Measurements from ENCODE around the gene KLK5.
"Not testable (repeated sequence)": the region's sequence is repeated elsewhere in the genome, so short reads cannot be mapped to it uniquely, and the experiment has no call there.

The KLK5 gene

DNA sequence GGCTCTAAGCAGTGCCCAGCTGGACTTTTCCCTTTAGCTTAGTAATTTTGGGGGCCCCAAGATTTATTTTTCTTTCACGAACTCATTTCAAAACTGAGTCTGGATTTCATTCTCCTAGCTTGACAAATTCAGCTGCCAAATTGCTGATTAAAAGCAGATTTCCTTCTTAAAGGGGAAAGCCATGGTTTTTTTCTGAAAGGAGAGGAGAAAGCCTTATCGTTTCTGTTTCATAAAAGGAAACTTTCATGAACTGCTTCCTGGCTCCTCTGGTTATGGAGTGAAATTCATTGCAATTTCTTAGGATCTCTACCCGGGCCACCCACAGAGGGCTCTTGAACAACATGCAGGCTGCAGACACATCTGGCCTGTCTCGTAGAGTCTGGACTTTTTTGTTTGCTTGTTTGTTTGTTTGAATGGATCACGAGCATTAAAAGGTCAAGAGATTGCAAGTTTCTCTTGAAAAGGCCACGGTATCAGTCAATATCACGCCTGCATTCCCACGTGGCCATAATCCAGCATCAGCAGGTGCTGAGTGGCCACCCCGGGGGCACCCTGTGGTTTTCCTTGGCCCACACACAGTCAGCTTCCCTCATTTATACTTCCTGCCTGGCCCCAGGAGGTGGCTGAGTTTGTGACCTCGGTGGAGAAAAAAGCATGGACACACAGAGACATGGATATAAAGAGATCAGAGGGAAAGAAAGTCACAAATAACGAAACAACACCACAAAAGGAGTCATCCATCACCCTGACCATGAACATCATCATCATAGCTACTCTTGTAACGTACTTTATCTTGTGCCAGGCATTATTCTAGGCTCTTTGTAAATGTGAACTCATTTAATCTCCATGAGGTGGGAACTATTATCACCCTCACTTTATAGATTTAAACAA, 31.2 kb downstream of the KLK5 start:
- DNase-seq: no peak

DNA sequence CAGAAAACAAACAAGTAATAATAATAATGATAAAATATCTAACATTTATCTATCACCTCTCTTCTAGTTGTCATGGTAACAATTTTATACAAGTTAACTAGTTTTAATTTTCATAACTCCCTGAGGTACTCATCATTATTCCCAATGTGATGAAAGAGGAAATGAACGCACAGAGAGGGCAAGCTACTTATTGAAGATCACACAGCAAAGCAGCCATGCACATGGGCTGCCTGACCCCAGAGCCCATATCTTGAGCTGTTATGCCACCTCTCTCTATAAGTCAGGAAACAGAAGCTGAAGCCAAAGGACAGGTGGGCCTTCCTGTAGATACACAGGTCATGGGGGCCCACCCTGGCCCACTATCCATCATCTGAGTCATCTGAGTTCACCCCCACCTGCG, 36.8 kb downstream of the KLK5 start:
- no peak for DNase-seq

DNA sequence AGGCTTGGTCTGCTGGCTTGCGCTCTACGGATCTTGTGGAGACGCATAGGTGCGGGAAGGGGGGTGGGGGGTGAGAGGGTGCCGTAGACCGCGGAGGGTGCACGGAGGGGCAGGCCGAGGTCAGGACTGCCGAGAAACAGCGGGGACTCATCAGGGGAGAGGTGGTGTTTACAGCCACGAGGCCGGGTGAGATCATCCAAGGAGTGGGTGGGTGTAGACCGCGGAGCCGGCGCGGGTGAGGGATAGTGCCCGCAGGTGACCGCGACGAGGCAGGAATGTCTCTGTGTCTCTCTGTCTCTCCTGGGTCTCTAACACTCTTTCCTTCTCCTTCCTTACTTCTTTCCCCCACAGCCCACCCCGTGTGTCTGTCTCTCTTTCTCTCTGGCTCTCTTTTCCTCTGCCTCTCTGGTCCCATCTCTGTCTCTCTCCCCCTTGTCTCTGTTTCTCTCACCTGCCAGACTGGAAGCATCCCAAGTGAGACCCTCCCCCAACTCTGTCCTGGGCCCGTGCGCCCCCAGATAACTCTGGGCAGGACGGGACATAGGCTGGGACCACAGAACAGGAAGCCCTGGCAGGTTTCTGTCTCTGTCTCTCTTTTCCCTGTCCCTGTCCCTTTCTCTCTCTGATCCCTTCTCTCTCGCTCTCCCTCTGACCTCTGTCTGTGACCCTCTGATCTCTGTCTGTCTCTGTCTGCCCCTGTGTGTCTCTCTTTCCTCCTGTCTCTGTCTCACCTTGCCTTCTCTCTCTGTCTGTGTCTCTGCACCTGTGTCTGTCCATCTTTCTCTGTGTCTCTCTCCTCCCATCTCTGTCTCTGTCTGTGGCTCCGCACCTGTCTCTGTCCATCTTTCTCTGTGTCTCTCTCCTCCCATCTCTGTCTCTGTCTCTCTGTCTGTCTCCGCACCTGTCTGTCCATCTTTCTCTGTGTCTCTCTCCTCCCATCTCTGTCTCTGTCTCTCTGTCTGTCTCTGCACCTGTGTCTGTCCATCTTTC, 39.8 kb downstream of the KLK5 start:
- DNase-seq: no peak

DNA sequence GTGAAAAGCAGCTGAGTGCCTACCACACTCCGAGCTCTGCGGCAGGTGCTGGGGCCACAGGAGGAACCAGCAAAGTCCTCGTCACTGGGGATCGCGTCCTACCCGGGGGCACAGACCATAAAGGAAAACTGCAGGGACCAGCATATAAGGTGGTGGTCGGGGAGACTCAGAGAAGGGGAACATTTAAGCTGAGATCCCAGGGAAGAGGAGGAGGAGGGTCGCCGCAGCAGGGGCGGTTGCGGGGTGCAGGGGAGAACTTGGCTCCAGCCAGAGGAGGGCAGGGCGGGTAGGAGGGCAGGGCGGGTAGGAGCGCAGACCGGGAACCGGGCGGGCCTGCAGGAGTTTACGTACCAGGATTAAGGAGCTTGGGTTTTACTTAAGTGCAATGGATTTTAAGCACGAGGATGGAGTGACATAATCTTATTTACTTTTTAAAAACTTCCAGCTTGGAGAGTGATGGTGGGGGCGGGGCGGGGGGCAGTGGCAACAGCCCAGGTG, 40.7 kb downstream of the KLK5 start:
- no peak for DNase-seq

DNA sequence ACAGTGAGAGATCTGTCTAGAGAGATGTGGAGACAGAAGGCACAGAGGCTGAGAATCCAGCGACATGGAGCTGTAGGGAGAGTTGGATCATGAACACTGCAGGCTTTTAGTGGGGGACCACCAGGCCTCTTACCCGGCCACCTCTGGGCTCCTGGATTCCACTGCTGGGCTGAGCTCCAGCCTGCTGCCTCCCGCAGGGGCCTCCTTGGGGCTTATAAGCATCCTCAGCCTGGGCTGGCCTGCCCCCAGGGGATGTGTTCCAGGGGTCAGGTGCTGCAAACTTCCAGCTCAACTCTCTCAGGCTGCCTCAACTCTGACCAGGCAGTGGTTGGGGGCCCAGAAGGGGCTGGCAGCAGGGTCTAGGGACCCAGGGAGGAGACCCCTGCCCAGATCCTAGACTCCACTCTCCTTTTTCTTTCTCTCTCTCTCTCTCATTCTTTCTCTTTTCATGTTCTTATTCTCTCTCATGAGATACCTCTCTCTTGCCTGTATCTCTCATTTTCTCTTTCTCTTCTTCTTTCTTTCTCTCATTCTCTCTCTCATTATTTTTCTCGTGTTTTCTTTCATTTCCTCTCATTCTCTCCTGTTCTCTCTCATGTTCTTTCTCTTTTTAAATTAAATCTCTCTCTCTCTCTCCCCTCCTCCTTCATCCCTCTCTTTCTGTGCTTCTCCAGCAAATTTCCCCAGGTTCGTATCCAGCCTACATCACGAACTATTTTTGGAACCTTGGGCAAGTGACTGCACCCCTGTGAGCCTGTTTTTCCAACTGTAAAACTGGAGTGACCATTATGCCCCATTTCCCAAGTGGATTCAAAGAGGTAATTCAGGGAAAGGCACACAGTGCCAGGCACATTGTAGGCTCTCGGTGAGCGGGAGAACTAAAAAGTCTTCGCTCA, 41.4 kb downstream of the KLK5 start, which contains the start of gene KLK4:
TSS of gene KLK4 (minus strand) at position 190 of the 896 bp plus-strand sequence. CDS start 657 bp downstream, outside the sequence.
- no peak for DNase-seq

DNA sequence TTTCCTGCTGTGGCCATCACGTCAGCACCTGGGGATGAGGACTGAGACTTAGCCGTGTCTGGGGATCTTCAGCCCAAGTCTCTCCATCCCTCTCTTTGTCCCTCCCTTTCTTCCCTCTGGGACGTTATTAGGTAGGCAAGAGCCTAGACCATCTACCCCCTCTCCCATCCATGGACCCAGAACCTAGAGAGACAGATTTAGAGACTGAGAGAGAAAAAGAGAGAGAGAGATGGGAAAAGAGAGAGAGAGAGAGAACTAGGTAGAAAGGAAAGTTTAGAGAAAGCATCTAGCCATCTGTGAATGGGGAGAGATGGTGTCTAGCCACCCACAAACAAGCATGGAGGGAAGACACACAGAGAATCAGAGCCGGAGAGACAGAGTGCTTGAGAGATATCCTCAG, 42.1 kb downstream of the KLK5 start:
- no peak for DNase-seq

DNA sequence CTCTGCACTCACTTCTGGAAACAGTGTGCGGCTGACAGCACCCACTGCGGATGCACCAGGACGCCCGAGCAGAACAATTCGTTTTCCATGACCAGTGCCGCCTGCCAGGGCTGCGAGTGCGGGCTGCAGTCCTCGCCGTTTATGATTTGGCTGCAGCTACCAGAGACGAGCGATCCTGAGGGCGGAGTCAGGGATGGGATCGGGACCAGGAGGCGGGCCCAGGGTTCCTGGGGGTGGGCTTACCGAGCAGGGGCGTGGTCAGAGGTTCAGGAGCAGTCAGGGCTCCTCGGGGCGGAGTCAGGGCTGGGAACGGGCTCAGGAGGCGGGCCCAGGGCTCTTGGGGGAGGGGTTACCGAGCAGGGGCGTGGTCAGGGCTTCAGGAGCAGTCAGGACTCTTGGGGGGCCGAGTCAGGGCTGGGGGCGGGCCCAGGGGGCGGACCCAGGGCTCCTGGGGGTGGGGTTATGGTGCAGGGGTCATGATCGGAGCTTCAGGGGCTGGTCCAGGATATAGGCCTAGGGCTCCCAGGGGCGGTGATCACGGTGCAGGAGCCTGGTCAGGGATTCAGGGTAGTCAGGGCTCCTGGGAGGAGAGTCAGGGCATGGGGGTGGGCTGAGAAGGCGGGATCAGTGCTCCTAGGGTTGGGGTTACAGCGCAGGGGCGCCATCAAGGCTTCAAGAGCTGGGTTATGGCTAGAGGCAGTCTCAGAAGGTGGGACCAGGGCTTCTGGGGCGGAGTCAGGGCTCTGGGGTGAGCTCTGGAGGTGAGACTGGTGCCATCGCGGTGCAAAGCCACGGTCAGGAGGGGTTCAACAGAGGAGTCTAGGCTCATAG, 43.4 kb downstream of the KLK5 start:
- no peak for DNase-seq

DNA sequence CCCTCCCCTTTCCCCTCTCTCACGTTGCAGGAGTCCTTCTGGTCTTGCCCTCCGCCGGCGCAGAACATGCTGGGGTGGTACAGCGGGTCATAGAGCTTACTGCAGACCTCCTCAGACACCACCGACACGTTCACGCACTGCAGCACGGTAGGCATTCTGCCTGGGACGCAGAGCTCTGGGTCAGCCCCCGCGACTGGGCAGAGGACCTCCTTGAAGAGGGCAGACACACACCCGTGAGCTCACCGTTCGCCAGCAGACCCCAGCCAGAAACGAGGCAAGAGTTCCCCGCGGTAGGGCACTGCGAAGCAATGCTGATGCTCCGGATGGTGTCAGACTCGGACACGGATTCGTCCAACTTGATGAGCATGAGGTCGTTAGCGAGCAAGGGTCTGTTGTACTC, 44.5 kb downstream of the KLK5 start:
- no peak for DNase-seq

DNA sequence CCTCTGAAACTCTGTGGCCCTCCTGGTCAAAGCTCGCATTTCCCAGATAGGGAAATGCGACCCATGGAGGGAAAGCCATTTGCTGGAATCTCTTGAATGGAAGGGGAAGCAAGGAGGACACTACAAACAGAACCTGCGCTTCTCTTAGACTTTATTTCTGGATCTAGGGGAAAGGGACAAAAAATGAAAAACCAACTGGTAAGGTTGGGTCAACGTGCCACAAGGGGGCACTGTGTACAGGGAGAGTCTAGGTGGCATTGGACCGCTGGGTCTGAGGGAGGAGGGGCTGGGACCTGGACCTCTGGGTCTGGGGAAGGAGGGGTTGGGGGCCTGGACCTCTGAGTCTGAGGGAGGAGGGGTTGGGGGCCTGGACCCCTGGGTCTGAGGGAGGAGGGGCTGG, 46.6 kb downstream of the KLK5 start:
- DNase-seq: no peak

DNA sequence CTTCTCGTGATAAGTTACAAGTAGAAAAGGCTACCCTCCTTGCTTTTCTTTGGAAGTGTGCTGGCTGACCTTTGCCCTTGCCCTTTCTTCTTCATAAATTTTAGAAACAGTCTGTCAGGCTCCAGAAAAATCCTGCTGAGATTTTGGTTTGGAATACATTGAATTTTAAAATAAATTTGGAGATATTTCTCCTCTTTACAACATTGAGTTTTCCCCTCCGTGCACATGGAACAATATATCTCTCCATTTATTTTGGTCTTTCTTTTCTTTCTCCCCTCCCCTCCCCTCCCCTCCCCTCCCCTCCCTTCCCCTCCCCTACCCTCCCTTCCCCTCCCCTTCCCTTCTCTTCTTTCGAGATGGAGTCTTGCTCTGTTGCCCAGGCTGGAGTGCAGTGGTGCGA, 50.2 kb downstream of the KLK5 start:
- DNase-seq: no peak

DNA sequence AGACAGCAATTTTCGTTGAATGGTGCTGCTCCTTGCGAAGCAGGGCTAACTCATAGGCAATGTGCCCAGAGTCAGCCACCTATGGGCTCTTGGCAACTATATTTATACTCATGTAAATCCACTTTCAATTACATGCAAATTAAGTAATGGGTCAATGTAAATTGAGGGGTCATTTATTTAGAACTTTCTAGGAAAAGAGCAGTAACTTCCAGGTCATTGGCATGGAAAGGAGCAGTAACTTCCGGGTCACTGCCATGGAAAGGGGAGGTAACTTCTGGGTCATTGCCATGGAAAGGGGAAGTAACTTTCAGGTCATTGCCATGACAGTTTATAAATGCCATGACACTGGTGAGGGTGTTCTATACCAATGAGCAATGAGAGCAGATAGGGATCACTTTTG, 53.3 kb downstream of the KLK5 start:
- no peak for DNase-seq

DNA sequence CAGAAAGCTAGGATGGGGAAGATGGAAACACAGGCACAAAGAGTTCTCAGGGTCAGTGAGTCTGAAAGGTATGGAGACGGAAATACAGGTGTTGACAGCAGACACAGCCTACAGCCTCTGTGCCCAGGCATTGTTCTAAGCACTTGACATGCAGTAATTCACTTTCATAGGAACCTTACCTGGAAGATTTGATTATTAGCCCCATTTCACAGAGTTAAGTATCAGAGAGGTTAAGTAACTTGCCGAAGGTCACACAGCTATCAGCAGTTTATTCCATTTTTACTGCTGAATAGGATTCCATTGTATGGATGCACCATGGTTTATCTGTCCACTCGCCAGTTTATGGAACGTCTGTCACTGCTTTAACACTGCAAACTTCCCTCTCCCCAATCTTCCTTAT, 54.8 kb downstream of the KLK5 start:
- DNase-seq: no peak

DNA sequence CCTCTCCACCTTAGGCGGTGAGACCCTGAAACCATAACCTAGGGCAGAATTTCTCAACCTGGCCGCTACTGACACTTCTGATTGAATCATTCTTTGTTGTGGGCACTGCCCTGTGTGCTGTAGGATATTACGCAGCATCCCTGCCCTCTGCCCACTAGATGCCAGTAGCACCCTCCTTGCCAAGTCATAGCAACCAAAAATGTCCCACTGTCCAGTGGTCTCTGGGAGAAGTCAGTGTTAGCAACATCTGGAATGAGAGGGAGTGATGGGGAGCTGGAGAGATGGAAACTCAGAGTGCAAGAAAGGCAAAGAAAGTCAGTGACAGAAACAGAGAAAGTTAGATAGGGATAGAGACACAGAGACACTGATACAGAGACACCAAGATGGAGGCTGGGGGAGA, 55.2 kb downstream of the KLK5 start:
- DNase-seq: no peak

DNA sequence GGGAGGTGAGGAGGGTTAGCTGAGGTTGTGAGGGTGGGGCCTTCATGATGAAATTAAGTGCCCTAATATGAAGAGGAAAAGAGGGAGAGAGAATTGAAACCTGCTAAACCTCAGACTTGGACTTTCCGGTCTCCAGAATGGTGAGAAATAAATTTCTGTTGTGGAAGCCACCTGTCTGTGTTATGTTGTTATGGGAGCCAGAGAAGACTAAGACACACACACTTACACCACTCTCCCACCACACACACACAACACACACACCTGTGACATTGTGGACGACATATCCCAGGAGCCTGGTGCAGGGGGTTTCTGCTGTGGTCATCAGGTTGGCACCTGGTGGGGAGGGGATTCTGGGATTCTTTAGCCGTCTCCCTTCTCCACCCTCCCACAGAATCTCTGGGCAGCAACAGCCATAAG, 55.6 kb downstream of the KLK5 start:
- DNase-seq: no peak

DNA sequence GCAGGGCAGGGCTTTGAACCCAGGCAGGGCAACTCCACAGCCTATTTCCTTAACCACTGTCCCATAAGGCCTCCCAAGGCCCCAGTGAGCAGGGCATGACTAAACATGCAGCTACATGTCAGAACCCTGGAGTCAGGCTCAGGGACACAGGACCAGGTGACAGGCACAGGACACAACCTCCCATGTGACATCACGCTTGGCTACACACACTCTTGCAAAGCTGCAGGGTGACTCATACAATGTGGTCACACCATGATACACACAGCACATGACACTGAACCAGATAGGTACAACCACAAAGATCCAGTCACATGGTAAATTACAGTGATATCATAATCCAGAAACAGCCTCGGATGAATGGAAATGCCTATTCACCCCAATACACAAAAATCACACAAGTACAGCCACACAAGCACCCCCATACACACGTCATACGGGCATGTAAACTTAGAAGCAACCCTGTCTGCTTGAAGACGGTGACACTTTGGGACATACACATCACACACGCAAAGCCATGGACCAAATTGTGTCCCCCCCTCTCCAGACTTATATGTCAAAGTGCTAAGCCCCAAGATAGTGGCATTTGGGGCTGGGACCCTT, 56.1 kb downstream of the KLK5 start:
- peak; percentile 73 for DNase-seq

DNA sequence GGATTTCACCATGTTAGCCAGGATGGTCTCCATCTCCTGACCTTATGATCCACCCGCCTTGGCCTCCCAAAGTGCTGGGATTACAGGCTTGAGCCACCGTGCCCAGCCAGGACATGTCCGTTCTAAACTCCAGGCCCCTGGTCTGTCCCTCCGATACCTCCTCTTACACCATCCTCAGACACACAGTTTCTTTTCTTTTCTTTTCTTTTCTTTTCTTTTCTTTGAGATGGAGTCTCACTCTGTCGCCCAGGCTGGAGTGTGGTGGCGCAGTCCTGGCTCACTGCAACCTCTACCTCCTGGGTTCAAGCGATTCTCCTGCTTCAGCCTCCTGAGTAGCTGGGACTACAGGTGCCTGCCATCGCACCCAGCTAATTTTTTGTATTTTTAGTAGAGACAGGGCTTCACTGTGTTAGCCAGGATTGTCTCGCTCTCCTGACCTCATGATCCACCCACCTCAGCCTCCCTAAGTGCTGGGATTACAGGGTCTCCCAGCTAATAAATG, 56.7 kb downstream of the KLK5 start:
- not testable (repeated sequence) for DNase-seq

DNA sequence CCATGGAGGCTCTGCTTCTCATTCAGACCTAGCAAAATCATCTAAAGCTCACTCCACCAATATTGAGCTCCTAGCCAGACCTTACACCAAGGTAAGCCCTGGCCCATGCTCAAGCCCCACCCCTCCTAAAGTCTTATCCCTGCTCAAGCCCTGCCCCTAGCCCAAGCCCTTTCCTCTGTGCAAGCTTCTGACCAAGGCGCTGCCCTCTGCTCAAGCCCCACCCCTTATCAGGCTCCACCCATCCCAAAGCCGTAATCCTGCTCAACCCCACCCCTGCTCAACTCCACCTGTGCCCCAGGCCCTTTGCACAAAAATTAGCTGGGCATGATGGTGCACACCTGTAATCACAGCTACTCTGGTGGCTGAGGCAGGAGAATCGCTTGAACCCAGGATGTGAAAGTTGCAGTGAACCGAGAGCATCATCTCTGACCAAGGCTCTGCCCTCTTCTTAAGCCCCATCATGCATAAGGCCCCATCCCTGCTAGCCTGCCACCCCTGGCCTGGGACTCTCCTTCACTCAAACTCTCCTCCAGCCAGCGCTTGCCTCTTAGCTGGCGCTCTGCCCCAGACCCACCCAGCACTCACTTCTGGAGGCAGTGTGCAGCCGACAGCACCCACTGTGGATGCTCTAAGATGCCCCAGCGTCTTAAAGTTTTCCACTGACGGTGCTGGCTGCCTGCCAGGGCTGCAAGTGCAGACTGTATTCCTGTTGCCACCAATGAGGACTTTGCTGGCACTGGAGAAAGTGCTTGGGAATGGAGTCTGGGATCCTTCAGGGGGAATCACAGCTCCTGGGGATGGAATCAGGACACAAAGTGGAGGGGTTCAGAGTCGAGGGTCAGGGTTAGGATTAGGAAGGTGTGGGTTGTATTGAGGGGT, 58.1 kb downstream of the KLK5 start:
- no peak for DNase-seq
